HG02973 (cell line): Measurements from ENCODE around the gene ZNF665.
"Not testable (repeated sequence)": the region's sequence is repeated elsewhere in the genome, so short reads cannot be mapped to it uniquely, and the experiment has no call there.

Experiments
- ATAC-seq: cut with Tn5 transposase; IDR thresholded peaks from one replicate; pipeline ENCODE4 v1.9.1; 2021; ENCODE audit warnings: moderate library complexity; ENCODE audit not compliant: unreplicated experiment

ZNF665 gene

DNA sequence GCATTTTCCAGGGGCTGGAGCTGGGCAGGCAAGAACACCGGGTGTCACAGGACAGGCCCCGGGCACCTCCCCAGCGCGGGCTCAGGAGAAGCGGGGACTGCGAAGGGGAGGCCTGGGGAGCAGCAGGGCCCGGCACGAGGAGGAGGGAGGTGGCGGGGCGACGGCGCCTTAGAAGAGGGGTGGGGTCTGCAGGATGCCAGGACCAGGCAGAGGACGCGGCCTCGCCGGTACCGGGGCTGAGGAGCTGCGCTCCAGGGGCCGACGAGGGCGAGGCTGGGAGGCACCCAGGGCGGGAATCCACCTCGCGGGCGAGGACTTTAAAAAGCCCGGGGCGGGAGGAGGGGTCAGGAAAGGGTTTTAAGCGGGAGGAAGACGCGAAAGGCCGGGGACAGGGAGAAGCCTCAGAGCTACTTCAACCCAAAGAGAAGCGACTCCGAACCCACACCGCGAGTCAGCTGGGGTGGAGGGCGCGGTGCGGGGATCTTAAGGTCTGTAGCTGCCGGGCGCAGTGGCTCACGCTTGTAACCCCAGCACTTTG, 35.0 kb downstream of the ZNF665 start:
- no peak for ATAC-seq

DNA sequence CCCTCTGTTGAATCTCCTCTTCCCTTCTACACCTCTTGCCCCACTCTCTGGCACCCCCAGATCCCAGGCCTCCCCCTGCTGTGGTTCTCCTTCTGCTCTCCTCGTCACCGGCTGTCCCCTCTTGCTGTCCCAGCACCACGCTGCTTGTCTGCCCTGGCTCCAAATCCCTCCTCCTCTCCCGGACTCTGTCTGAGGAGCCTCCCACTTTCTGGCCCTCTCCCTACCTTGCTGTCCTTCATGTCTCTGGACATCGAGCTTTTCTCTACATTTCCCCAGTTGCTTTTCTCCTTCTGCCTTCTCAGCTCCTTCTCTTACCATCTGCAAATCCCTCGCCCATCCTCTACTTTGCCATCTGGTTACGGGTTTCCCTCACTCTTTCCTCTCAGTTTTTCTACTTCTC, 35.5 kb downstream of the ZNF665 start:
- ATAC-seq = no peak

DNA sequence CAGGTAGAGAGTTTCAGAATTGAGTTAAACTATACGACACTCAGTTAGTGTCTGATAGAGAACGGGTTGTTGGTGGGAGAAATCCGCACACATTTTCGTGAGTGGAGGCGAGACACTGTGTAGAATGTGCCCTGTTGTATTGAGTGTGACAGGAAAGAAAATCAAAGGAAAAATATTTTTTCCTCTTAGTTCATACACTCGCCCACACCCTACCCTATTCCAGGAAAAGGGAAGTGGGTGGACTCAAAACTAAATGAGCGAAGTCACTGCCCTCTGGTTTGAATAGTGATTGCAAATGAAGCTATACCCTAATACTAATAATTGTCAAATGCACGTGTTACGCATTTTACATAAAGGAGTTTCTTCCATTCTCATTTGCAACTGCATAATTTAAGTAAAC, 36.3 kb downstream of the ZNF665 start:
- ATAC-seq = no peak

DNA sequence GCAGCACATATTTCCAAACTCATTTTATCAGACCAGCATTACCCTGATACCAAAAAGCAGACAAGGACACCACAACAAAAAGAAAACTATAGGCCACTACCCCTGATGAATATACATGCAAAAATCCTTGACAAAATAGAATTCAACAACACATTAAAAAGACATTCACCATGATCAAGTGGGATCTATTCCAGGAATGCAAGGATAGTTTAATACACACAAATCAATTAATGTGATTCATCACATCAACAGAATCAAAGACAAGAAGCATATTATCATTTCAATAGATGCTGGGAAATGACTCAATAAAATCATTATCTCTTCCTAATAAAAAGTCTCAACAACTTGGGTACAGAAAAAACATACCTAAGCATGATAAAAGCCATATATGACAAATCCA, 45.5 kb downstream of the ZNF665 start:
- no peak for ATAC-seq

DNA sequence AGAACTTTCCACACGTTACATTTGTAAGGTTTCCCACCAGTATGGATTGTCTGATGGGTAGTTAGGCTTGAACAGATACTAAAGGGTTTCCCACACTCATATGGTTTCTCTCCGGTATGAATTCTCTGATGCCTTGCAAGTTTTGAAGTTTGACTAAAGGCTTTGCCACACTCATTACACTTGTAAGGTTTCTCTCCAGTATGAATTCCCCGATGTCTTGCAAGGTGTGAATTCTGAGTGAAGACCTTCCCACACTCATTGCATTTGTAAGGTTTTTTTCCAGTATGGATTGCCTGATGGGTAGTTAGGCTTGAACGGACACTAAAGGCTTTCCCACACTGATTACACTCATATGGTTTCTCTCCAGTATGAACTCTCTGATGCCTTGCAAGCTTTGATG, 52.8 kb downstream of the ZNF665 start:
- ATAC-seq = no peak

DNA sequence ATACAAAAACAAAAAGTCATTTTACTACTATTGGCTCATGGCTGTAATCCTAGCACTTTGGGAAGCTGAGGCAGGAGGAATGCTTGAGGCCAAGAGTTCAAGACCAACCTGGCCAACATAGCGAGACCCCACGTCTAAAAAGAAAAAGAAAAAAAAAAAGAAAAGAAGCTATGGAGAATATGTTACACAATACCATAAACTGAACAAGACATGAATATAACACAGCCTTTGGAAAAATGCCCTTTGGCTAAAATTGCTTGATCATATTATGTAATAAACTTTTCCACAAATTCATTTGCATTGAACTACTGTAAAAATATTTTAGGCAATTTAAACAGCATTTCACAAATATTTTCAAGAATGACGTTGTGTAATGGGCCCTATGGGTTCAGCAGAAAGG, 56.7 kb downstream of the ZNF665 start:
- no peak for ATAC-seq

DNA sequence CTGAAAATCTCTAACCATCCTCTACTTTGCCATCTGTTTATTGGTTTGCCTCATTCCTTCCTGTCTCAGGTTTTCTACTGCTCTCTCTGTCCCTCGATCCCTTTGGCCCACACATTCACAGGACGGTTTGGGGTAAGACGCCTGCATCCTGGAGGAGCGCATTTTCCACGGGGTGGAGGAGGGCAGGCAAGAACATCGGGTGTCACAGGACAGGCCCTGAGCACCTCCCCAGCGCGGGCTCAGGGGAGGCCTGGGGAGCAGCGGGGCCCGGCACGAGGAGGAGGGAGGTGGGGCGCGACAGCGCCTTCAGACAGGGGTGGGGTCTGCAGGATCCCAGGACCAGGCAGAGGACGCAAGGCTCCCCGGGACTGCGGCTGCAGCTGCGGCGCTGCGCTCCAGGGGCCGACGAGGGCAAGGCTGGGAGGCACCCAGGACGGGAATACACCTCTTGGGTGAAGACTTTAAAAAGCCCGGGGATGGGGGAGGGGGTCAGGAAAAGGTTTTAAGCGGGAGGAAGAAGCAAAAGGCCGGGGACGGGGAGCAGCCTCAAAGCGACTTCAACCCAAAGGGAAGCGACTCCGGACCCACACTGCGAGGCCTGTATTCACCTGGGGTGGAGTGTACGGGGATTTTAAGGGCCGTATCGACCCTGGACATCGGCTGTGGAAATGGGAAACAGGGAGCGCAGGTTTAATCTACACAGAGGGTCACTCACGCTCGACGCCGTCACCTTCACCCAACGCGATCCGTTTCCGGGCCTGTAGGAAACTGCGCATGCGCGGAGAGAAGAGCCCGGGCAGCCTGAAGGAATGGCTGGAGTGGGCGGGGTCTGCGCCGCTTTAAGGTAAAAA, 60.8 kb downstream of the ZNF665 start, which contains the start of gene ZNF415:
Gene ZNF415 (minus strand): TSS at position 770 of the 851 bp plus-strand sequence. CDS start 10,234 bp downstream, outside the sequence.
- ATAC-seq = no peak

DNA sequence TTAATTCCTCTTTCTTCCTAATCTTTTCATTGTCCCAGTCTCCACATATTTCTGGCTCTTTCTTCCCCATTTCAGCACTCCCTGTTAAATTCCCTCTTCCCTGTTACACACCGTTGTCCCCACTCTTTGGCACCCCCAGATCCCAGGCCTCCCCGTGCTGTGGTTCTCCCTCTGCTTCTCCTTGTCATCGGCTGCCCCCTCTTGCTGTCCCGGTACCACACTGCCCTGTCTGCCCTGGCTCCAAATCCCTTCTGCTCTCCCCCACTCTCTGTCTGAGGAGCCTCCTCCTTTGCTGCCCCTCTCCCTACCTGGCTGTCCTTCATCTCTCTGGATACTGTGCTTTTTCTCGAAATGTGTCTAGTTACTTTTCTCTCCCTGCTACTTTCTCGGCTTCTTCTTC, 61.4 kb downstream of the ZNF665 start:
- ATAC-seq = no peak

DNA sequence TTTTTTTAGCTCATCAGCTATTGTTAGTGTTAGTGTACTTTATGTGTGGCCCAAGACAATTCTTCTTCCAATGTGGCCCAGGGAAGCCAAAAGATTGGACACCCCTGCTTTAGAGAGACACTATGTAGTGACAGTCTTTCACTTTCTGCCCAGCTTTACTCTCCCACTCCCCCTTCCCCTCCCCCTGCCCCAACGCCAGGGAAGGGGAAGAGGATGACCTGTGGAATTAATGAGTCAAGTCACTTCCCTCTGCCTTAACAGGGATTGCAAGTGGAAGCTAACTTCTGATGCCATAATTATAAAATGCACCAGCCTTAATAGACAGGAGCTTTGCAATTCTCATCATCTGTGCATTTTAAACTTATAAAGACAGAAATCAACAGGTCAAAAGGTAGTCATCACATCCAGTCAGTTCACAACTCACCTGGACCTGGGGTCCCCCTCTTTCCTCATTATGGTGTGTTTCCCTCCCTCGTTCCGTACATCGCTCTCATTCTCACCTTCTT, 62.0 kb downstream of the ZNF665 start:
- ATAC-seq = no peak

DNA sequence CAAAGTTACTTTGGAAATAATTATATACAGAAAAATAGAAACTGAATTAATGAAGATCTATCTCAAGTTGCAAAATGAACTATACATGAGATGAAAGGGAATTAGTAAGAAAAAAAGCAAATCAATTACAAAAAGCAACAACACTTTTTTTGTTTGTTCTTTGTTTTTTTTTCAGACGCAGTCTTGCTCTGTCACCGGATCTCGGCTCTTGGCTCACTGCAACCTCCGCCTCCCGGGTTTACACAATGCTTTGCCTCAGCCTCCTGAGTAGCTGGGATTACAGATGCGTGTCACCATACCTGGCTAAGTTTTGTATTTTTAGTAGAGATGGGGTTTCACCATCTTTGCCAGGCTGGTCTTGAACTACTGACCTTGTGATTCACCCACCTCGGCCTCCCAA, 62.7 kb downstream of the ZNF665 start:
- ATAC-seq = no peak

DNA sequence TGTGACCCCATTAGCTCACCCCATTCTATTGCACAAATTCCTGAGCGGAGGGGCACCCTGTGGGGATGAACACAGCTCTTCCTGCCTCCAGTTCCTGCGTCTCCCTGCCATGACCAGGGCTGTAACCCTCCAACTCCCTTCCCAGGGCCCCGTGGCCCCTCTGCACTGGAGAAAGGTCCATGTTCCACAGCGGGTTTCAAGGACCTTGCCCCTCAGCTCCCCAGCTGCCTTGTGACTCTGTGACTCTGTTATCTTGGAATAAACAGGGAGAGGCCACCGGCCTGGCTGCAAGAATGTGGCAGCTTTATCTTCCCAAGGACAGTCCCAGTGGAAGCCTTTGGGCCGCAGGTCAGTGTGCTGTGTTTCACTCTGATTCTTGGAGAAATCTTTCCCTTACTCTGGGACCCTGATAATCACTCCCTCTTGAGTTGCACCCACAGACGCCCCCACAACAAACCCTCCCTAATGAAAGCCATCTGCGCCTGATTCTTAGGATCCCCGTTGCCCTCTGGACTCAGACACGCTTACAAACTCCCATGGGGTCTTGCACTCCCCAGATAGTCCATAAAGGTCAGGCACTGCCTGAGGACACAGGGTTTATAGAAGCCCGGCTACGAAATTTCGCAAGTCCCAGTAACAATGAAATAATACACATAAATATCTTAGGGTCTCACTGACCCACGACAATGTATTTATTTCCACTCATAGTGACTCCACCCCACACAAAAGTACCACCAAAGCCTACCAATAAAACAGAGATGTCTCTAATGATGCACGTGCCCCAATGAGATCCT, 66.2 kb downstream of the ZNF665 start:
- not testable (repeated sequence) for ATAC-seq

DNA sequence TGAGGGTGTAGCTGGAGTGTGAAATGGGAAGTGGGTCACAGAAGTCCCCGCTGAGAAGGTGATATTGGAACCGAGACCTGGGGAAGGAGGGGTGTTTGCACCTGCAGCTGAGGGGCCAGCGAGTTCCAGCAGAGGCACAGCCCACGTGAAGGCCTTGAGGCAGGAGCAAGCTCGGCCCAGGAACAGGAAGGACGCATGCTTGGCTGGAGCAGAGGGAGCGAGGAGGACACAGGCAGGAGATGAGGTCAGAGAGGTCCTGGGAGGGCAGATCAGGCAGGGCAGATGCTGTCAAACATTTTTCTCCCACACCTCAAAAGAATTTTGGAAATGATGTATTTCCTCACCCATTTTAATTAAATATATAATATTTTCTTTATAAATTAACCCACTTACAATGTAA, 69.8 kb downstream of the ZNF665 start:
- ATAC-seq = no peak
